NCI-H187 treated with DMSO at 0.1 percent for 48 hours (cell line): Measurements from ENCODE around the gene VARS1.

Experiments used
- DNase-seq: peaks from one replicate; lab custom pipeline; 2025; lab: John Stamatoyannopoulos, UW

Gene VARS1

DNA sequence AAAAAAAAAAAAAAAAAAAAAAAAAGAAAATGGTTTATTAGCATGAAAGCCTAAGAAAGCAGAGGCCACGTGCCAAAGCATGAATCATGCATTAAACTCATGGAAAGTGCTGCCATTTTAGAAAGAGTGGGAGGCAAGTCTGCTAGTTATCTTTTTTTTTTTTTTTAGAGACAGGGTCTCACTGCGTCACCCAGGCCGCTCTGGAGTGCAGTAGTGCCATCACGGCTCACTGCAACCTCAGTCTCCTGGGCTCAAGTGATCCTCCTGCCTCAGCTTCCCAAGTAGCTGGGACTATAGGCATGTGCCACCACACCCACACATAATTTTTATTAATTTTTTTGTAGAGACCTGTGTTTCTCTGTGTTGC, 23.6 kb downstream of the VARS1 start:
- DNase-seq, result no peak

GRCh38 chr6:31770860-31771259, 24.7 kb downstream of the VARS1 start:
- no peak for DNase-seq

DNA sequence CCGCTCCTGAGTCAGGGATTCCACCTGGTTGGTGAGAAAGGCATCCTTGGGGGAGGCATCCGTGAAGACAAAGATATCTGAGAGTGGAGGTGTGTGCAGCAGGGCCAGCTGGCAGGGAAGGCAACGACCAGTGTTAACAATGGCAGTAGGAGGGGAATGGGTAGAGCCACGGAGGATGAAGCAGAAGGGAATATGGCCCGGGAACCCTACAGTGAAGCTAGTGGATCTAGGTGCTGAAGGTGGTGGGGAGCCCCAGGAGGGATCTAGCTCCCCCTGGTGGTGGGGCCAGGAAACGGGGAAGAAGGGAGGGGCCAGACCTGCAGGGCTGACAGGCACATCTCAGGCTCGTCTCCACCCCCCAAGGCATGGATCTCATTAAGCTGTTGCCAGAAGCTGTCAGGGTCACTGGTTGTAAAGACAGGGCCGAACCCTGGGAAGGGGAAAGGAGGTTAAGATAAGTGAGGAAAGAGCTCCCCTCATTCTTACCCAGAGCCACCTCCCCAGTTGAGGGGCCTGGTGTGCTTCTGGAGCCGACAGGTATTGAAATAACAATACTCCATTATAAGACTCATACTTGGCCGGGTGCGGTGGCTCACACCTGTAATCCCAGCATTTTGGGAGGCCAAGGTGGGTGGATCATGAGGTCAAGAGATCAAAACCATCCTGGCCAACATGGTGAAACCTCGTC, 25.7 kb downstream of the VARS1 start:
- no peak for DNase-seq

GRCh38 chr6:31768363-31769257, 26.9 kb downstream of the VARS1 start:
- DNase-seq, result no peak

DNA sequence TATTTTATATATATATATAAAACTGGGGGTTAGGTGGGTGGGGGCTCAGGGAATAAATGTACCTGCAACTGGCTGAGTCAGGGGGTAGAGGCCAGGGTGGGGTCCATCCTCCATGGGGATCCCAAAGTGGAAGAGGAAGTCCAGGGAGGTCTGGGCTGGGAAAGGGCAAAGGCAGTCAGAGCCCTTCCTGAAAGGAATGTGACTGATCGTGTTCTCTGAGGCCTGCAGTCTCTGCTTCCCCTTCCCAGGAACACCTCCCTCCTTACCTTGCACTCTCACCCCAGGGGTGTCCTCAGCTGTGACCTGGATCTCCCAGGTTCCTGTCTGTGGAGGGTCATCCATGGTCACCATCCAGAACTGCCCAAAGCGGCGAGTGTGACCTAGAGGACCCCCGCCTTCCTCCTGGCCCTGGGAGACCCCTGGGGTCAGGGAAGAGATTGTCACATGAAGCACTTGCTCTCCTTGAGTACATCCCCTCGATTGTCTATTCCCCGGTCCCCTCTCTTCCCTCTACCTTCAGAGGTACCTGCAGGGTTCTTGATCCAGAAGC, 28.4 kb downstream of the VARS1 start:
- no peak for DNase-seq

GRCh38 chr6:31765910-31766794, 29.4 kb downstream of the VARS1 start:
- DNase-seq, result no peak

DNA sequence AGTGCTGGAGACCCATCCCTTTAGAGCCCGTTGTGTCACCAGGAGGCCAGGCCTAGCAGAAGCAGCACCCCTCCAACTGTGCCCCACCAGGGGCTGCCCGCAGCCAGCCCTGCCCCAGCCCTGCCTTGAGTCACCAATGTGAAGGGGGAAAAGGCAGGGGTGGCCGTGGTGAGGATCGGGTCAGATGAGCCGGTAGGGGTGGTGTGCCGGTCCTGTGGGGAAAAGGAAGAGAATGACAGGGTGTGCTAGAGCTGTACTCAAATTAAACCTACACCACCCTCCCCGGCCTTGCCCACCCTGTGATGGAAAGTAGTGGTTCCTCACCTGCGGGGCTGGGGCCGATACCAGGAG, 30.0 kb downstream of the VARS1 start:
- DNase-seq, result no peak

DNA sequence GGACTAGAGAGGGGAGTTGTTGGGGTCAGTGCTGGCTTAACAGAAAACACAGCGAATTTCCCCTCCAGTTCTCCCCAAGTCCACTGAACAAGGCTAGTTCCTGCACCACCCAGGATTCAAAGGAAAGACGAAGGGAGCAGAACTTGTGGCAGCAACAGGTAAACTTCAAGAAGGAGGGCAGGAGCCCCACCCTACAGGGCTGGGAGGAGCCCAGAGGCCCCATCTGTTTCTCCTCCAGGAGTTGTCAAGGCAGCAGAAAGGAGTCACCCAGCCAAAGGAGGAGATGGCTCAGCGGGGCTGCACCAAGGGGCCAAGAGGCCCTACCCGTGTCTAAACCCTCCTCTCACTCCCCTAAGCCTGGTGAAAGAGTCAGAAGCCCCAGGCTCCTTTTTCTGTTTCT, 31.4 kb downstream of the VARS1 start:
- no peak for DNase-seq

GRCh38 chr6:31763619-31763940, 32.0 kb downstream of the VARS1 start:
- DNase-seq, result no peak

- no peak for DNase-seq
Measured at GRCh38 chr6:31762878-31763618, 32.5 kb downstream of the VARS1 start.

- no peak for DNase-seq
Measured at GRCh38 chr6:31762356-31762755, 33.2 kb downstream of the VARS1 start, which contains the start of gene SAPCD1. Gene SAPCD1 (plus strand): TSS chr6:31762656. CDS start chr6:31763055, 399 bp downstream.

GRCh38 chr6:31761343-31761742, 34.2 kb downstream of the VARS1 start:
- no peak for DNase-seq

DNA sequence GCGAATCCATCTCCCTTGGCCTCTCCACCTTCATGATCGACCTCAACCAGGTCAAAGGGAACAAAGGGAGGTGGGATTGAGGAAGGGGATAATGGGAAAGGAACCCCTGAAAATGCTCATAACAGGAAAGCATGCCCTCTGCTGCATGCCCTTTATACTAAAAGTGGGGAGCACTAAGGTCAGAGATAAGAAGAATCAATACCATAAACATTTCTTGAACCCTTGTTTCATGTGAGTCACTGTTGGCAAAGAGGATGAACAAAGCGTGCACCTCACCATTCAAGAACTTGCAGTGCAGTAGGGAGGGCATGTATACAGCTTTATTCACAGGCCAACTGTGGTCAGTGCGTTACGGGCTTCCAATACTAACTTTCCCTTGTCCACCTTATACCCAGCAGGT, 34.8 kb downstream of the VARS1 start:
- no peak for DNase-seq

DNA sequence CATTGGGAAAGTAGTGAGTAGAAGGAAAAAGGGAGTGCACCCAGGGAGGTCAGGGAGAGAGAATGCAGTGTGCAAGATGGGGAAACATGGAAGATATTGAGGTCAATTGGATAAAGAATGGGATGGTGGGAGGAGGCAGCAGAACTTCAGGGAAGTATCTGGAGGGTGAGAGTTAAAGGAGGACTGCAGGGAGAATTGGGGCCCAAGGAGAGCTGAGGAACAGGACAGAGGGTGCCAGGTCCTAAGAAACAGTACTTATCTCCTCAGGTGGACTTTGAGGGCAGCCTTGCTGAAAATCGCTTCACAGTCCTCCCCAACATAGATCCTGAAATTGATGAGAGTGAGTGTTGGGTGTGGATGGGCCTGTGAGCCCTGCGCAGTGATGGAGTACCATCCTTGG, 37.3 kb downstream of the VARS1 start:
- DNase-seq, result no peak

GRCh38 chr6:31752739-31753319, 42.7 kb downstream of the VARS1 start:
- no peak for DNase-seq

- DNase-seq, result no peak
Measured at GRCh38 chr6:31750411-31751022, 45.0 kb downstream of the VARS1 start.

GRCh38 chr6:31749301-31750036, 46.1 kb downstream of the VARS1 start:
- no peak for DNase-seq
